Measurements from ENCODE around the gene MMP15. TPM values are rescaled to one million over a fixed set of nuclear protein-coding genes. Genes with fewer than 3 reads are reported as not detected.
A peak's percentile ranks its signal among the peaks of the same experiment; 100 is the strongest.

MMP15 gene
- total RNA-seq, 4 donors from 2014 or later: 5.2 to 9.1 (median 7.7) TPM

DNA sequence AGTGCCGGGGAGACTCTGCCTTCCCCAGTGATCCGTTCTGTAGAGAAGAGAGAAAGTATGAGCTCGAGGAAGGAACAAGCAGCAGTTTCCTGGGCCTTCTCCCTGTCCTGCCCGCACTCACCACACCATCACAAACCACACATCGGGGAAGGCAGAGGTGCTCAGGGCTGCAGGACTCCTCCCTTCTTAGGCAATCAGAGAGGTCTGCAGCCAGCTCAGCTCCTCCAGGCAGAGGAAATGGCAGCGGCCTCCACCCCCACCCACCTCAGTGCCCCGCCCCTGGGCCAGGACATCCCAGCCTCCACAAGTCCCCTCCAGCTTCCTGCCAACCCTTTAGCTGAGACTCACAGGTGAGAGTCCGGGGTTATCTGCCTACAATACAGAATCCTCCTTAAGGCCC, 27.1 kb upstream of the MMP15 start:
- no peak for TF ChIP-seq POLR2A (IDR thresholded peaks at IDR 0.05)
- TF ChIP-seq, protein P1, sequence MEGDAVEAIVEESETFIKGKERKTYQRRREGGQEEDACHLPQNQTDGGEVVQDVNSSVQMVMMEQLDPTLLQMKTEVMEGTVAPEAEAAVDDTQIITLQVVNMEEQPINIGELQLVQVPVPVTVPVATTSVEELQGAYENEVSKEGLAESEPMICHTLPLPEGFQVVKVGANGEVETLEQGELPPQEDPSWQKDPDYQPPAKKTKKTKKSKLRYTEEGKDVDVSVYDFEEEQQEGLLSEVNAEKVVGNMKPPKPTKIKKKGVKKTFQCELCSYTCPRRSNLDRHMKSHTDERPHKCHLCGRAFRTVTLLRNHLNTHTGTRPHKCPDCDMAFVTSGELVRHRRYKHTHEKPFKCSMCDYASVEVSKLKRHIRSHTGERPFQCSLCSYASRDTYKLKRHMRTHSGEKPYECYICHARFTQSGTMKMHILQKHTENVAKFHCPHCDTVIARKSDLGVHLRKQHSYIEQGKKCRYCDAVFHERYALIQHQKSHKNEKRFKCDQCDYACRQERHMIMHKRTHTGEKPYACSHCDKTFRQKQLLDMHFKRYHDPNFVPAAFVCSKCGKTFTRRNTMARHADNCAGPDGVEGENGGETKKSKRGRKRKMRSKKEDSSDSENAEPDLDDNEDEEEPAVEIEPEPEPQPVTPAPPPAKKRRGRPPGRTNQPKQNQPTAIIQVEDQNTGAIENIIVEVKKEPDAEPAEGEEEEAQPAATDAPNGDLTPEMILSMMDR (IDR thresholded peaks at IDR 0.05): no peak
- no peak overlapping the region for H3K4me3 ChIP-seq (ENCODE audit: low read depth, poor library complexity, severe bottlenecking)
- intact Hi-C loops (cut with DNase I; ENCODE audit: low total_unique reads): loop anchor here (10.0 kb wide), 2 partner anchors 244 to 424 kb away; no protein-coding TSS in a partner anchor
- DNase-seq (ENCODE audit: low spot score in 2 of 2): no peak
- 47 to 50% methylated on average over 7 to 8 of the region's 8 CpGs for WGBS, 2 donors

- intact Hi-C loops (cut with DNase I; ENCODE audit: low total_unique reads): loop anchor here (10.0 kb wide), 2 partner anchors 244 to 424 kb away; no protein-coding TSS in a partner anchor
- no peak overlapping the region for H3K4me3 ChIP-seq (ENCODE audit: low read depth, poor library complexity, severe bottlenecking)
- WGBS, 2 donors: 77 to 92% methylated on average over 3 of the region's 3 CpGs
- DNase-seq (ENCODE audit: low spot score in 2 of 2): no peak
- TF ChIP-seq POLR2A (IDR thresholded peaks at IDR 0.05): no peak
- TF ChIP-seq, protein P1 (IDR thresholded peaks at IDR 0.05): no peak
Observed at GRCh38 chr16:57998992-57999365, 26.6 kb upstream of the MMP15 start.

DNA sequence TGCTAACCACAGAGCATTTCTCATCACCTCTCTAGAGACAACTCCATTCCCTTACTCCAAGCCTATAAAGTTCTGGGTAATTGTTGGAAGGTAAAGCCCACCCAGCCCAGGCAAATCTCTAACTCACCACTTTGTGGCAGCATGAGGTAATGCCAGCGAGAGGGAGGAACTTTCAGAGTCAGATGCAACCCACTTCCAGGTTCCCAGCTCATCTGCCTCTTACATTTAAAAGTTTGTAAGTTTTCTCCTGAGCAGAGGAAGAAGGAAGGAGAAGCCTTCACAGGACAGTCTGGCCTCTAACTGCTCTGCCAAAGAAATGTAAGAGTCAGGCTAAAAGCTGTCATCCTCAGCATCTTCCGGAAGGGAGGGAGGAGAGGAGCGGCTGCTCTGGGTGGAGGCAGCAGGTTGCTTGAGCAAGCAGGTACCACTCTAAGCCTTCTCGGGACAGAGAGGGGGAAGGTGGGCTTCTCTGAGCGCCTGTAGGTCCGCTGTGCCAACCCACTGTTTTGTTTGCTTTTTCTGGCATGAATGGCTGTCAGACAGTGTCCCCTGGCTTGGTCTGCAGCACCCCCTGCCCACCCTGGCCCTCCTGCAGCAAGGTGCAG, 26.1 kb upstream of the MMP15 start:
- intact Hi-C loops (cut with DNase I; ENCODE audit: low total_unique reads): loop anchor here (10.0 kb wide), 2 partner anchors 245 to 425 kb away; no protein-coding TSS in a partner anchor
- TF ChIP-seq, protein P1 (IDR thresholded peaks at IDR 0.05): no peak
- TF ChIP-seq POLR2A (IDR thresholded peaks at IDR 0.05): no peak
- H3K4me3 ChIP-seq (ENCODE audit: low read depth, poor library complexity, severe bottlenecking): peak overlapping the region; percentile 54
- no peak for DNase-seq (ENCODE audit: low spot score in 2 of 2)
- 7 to 12% methylated on average over 6 of the region's 6 CpGs for WGBS, 2 donors

- H3K4me3 ChIP-seq (ENCODE audit: low read depth, poor library complexity, severe bottlenecking): peak within 1 kb of the TSS; percentile 68
- no peak for TF ChIP-seq POLR2A (IDR thresholded peaks at IDR 0.05)
- TF ChIP-seq, protein P1 (IDR thresholded peaks at IDR 0.05): no peak
- DNase-seq (ENCODE audit: low spot score in 2 of 2): no peak
- intact Hi-C loops (cut with DNase I; ENCODE audit: low total_unique reads): loop anchor here (10.0 kb wide), 2 partner anchors 245 to 425 kb away; no protein-coding TSS in a partner anchor
- 0% methylated on average over 11 to 41 of the region's 95 CpGs for WGBS, 2 donors
Observed at GRCh38 chr16:57999971-58000705, 25.4 kb upstream of the MMP15 start, which contains the start of gene ZNF319. TSS of gene ZNF319 (minus strand) at chr16:58000672. CDS start at chr16:57998265, 2,407 bp downstream.

- peak within 1 kb of the TSS; percentile 68 for H3K4me3 ChIP-seq (ENCODE audit: low read depth, poor library complexity, severe bottlenecking)
- no peak for TF ChIP-seq POLR2A (IDR thresholded peaks at IDR 0.05)
- TF ChIP-seq, protein P1 (IDR thresholded peaks at IDR 0.05): no peak
- intact Hi-C loops (cut with DNase I; ENCODE audit: low total_unique reads): no loop called here
- WGBS, 2 donors: 1% methylated on average over 26 to 41 of the region's 81 CpGs
- DNase-seq (ENCODE audit: low spot score in 2 of 2): peak; percentile 70 to 96
Observed at GRCh38 chr16:58000706-58001676, 24.6 kb upstream of the MMP15 start, which contains the start of gene USB1. TSS of gene USB1 (plus strand) at chr16:58001407. CDS start at chr16:58001484, 77 bp downstream.

Measured in lower leg skin (tissue), 4 donors.